Lower lobe of right lung (tissue), 2 donors: ENCODE data around the gene MYO5A. TPM values are rescaled to one million over a fixed set of nuclear protein-coding genes. Genes with fewer than 3 reads are reported as not detected.

ENCODE experiments used
- ATAC-seq, 2 donors: fragments of 200-7000 bp; cut with Tn5 transposase; one replicate each; pipeline ENCODE4 v1.9.1; 2020 to 2022; ENCODE audit warnings: mild to moderate bottlenecking in 2 of 2, moderate library complexity in 2 of 2
- DNase-seq: peaks from one replicate; pipeline ENCODE4 v3.0.0-alpha.2; 2020
- H3K27ac ChIP-seq: fragments of 200-600 bp; one replicate; pipeline ENCODE4 v1.8.0; 2022
- H3K27me3 ChIP-seq: fragments of 200-600 bp; one replicate; pipeline ENCODE4 v1.8.0; 2022; ENCODE audit warnings: low read depth
- H3K36me3 ChIP-seq: fragments of 200-600 bp; one replicate; pipeline ENCODE4 v1.8.0; 2022; ENCODE audit warnings: mild to moderate bottlenecking
- H3K4me1 ChIP-seq: fragments of 200-600 bp; one replicate; pipeline ENCODE4 v1.8.0; 2022
- H3K4me3 ChIP-seq: fragments of 200-600 bp; one replicate; pipeline ENCODE4 v1.8.0; 2022; ENCODE audit warnings: mild to moderate bottlenecking
- H3K9me3 ChIP-seq: fragments of 200-600 bp; one replicate; pipeline ENCODE4 v1.8.0; 2022
- CTCF ChIP-seq: fragments of 200-600 bp; IDR thresholded peaks from one replicate; pipeline ENCODE4 v1.8.0; 2022; ENCODE audit warnings: antibody characterized with exemption, mild to moderate bottlenecking
- intact Hi-C: fragments of 100-400 bp; cut with DNase I; formaldehyde crosslinking; loops from one replicate; pipeline ENCODE4 v1.11.0; 2022
- total RNA-seq: library from RNA; stranded (reverse); fragmentation: NEBNext Ultra II Directional; extraction: Animal tissue kit (Norgen Biotek cat#: 25700); gene quantifications from one replicate; pipeline ENCODE4 v1.2.1, GENCODE V29; 2021
- donor health status: DM: no; HTN: yes; CAD: no; lungs with severe emphysema.

MYO5A gene
- total RNA-seq, 1 donor from 2014 or later, result 36.1 TPM

- Histone ChIP-seq H3K36me3 (no peaks in the 10 kb centered on the region), H3K27ac (no peak overlapping the region), H3K4me1 (no peaks in the 10 kb centered on the region), H3K9me3 (no peaks in the 10 kb centered on the region), H3K4me3 (no peak overlapping the region), H3K27me3 (no peaks in the 10 kb centered on the region)
- ATAC-seq (no peak), DNase-seq (no peak)
- intact Hi-C loops, result no loop called here
- no peak for TF ChIP-seq CTCF
These were observed 227.3 kb downstream of the MYO5A start for GRCh38 chr15:52301265-52301847.

- Histone ChIP-seq H3K4me3 (peak within 1 kb of the TSS; percentile 62), H3K4me1 (peaks cover 29% of the 10 kb centered on the region), H3K27ac (peak within 1 kb of the TSS; percentile 85), H3K9me3 (no peaks in the 10 kb centered on the region), H3K27me3 (peaks cover 14% of the 10 kb centered on the region), H3K36me3 (no peaks in the 10 kb centered on the region)
- intact Hi-C loops, result no loop called here
- ATAC-seq (peak; percentile 95 to 98), DNase-seq (peak; percentile 93)
- TF ChIP-seq CTCF, result no peak
These were observed 233.2 kb downstream of the MYO5A start, which contains the start of gene MYO5C for GRCh38 chr15:52295421-52296001. MYO5C (minus strand) TSS chr15:52295804; CDS start chr15:52295636, 168 bp downstream.

- Histone ChIP-seq H3K27ac (peak overlapping the region; percentile 85), H3K4me1 (peaks cover 29% of the 10 kb centered on the region), H3K4me3 (peak overlapping the region; percentile 62), H3K27me3 (peaks cover 14% of the 10 kb centered on the region), H3K9me3 (no peaks in the 10 kb centered on the region), H3K36me3 (no peaks in the 10 kb centered on the region)
- DNase-seq, result no peak
- intact Hi-C loops, result no loop called here
- ATAC-seq, result peak; percentile 38 to 62
- TF ChIP-seq CTCF, result no peak
These were observed 233.7 kb downstream of the MYO5A start for GRCh38 chr15:52294881-52295420.

GRCh38 chr15:52292780-52293392, 235.8 kb downstream of the MYO5A start:
- Histone ChIP-seq H3K27me3 (peaks cover 14% of the 10 kb centered on the region), H3K9me3 (no peaks in the 10 kb centered on the region), H3K36me3 (no peaks in the 10 kb centered on the region), H3K4me3 (no peak overlapping the region), H3K4me1 (peaks cover 30% of the 10 kb centered on the region), H3K27ac (peak overlapping the region; percentile 5)
- TF ChIP-seq CTCF, result no peak
- ATAC-seq (no peak), DNase-seq (no peak)
- intact Hi-C loops, result no loop called here

GRCh38 chr15:52291204-52291603, 237.5 kb downstream of the MYO5A start:
- Histone ChIP-seq H3K27ac (no peak overlapping the region), H3K36me3 (no peaks in the 10 kb centered on the region), H3K4me1 (peaks cover 35% of the 10 kb centered on the region), H3K27me3 (peaks cover 14% of the 10 kb centered on the region), H3K9me3 (no peaks in the 10 kb centered on the region), H3K4me3 (no peak overlapping the region)
- DNase-seq, result no peak
- TF ChIP-seq CTCF, result no peak
- no peak for ATAC-seq
- intact Hi-C loops, result no loop called here
